HepG2 (cell line): Measurements from ENCODE around the gene CORO7. TPM values are rescaled to one million over a fixed set of nuclear protein-coding genes. Genes with fewer than 3 reads are reported as not detected.

Experiments
- CBX2 ChIP-seq, 2 experiments: fragments of 200-600 bp in 1 of 2; sonication (generic); formaldehyde crosslinking in 1 of 2; IDR thresholded peaks; 2 replicates each; pipeline versions ENCODE4 v1.7.0 to v1.8.1; 2018 to 2022; ENCODE audit warnings: low read depth in 2 of 2, low read length in 1 of 2, mild to moderate bottlenecking in 1 of 2, missing genetic modification reagents in 1 of 2
- EEA1 ChIP-seq: sonication (generic); formaldehyde crosslinking; IDR thresholded peaks from 2 replicates; pipeline ENCODE4 v1.5.1; 2020; ENCODE audit warnings: mild to moderate bottlenecking, missing genetic modification reagents, borderline replicate concordance
- FOXA3 ChIP-seq: IDR thresholded peaks from 2 replicates; pipeline ENCODE4 v1.6.1; 2016; ENCODE audit warnings: missing genetic modification reagents, missing compliant biosample characterization
- HDAC1 ChIP-seq: sonication (generic); formaldehyde crosslinking; IDR thresholded peaks from 2 replicates; pipeline ENCODE4 v1.5.1; 2020; ENCODE audit warnings: mild to moderate bottlenecking, missing genetic modification reagents
- HDAC2 ChIP-seq: sonication (generic); formaldehyde crosslinking; IDR thresholded peaks from 2 replicates; pipeline ENCODE4 v1.4.0; 2020; ENCODE audit warnings: missing genetic modification reagents
- ISX ChIP-seq: sonication (generic); formaldehyde crosslinking; conservative IDR thresholded peaks from 2 replicates; pipeline ENCODE4 v1.5.0; 2020; ENCODE audit warnings: missing genetic modification reagents
- JARID2 ChIP-seq: sonication (generic); formaldehyde crosslinking; IDR thresholded peaks from 2 replicates; pipeline ENCODE4 v1.8.1; 2023; ENCODE audit warnings: missing genetic modification reagents, inconsistent platforms; ENCODE audit not compliant: insufficient replicate concordance
- MAZ ChIP-seq, 2 experiments: sonication (generic) in 1 of 2; formaldehyde crosslinking in 1 of 2; IDR thresholded peaks; 2 replicates each; pipeline versions ENCODE4 v1.5.0 to v1.6.1; 2012 to 2020; ENCODE audit warnings: low read depth in 2 of 2, mild to moderate bottlenecking in 2 of 2, borderline replicate concordance in 1 of 2, improper control_type of control experiment in 1 of 2, low read length in 1 of 2, missing genetic modification reagents in 1 of 2, moderate library complexity in 1 of 2
- MTA3 ChIP-seq: sonication (generic); formaldehyde crosslinking; IDR thresholded peaks from 2 replicates; pipeline ENCODE4 v1.4.0; 2020; ENCODE audit warnings: missing genetic modification reagents
- POGZ ChIP-seq: sonication (generic); formaldehyde crosslinking; IDR thresholded peaks from 2 replicates; pipeline ENCODE4 v1.4.0; 2020; ENCODE audit warnings: mild to moderate bottlenecking, missing genetic modification reagents
- REPIN1 ChIP-seq: sonication (generic); formaldehyde crosslinking; IDR thresholded peaks from 2 replicates; pipeline ENCODE4 v1.8.0; 2022; ENCODE audit warnings: missing genetic modification reagents, low read depth, mild to moderate bottlenecking, borderline replicate concordance
- YEATS2 ChIP-seq: sonication (generic); formaldehyde crosslinking; IDR thresholded peaks from 2 replicates; pipeline ENCODE4 v1.4.0; 2020; ENCODE audit warnings: missing genetic modification reagents, borderline replicate concordance
- ZMYM2 ChIP-seq: sonication (generic); formaldehyde crosslinking; IDR thresholded peaks from 2 replicates; pipeline ENCODE4 v1.8.0; 2022; ENCODE audit warnings: mild to moderate bottlenecking, missing genetic modification reagents
- ZNF510 ChIP-seq: sonication (generic); formaldehyde crosslinking; IDR thresholded peaks from 2 replicates; pipeline ENCODE4 v1.4.0; 2020; ENCODE audit warnings: low read depth, mild to moderate bottlenecking, missing genetic modification reagents
- ZNF644 ChIP-seq: IDR thresholded peaks from 2 replicates; pipeline ENCODE4 v1.6.1; 2016; ENCODE audit warnings: low read depth
- polyA plus RNA-seq, 8 experiments: library from polyadenylated mRNA; depleted of rRNA in 3 of 8; stranded (reverse) in 7 of 8; unstranded in 1 of 8; fragments of >200 nt; fragmentation: Illumina TruSeq in 4 of 8; extraction: Trizol in 4 of 8; gene quantifications; 2 replicates each; pipeline versions ENCODE4 v1.2.1 to v1.2.3, GENCODE V29; 2011 to 2016; ENCODE audit warnings: low read depth in 4 of 8, missing spikeins in 1 of 8, mixed read lengths in 1 of 8; ENCODE audit not compliant: insufficient read depth in 1 of 8
- total RNA-seq, 5 experiments: library from RNA; depleted of rRNA; stranded (reverse); fragments of >200 nt; fragmentation: Illumina TruSeq; extraction: Trizol; gene quantifications; 2 replicates each; pipeline ENCODE4 v1.2.3, GENCODE V29; 2016; ENCODE audit warnings: low read depth in 1 of 5
- TF ChIP-seq, protein P1 (sequence below): sonication (generic); formaldehyde crosslinking; IDR thresholded peaks from 2 replicates; pipeline ENCODE4 v1.5.0; 2020; ENCODE audit warnings: missing genetic modification reagents, mild to moderate bottlenecking, borderline replicate concordance
- TF ChIP-seq, protein P2 (sequence below): sonication (generic); formaldehyde crosslinking; IDR thresholded peaks from 2 replicates; pipeline ENCODE4 v1.4.0; 2020; ENCODE audit warnings: missing genetic modification reagents
- TF ChIP-seq, protein P3 (sequence below): sonication (generic); formaldehyde crosslinking; IDR thresholded peaks from 2 replicates; pipeline ENCODE4 v1.9.0; 2022; ENCODE audit warnings: missing genetic modification reagents, mild to moderate bottlenecking, borderline replicate concordance
- TF ChIP-seq, protein P4 (sequence below): sonication (generic); formaldehyde crosslinking; IDR thresholded peaks from 2 replicates; pipeline ENCODE4 v1.5.0; 2020; ENCODE audit warnings: missing genetic modification reagents
- TF ChIP-seq, protein P5 (sequence below): sonication (generic); formaldehyde crosslinking; IDR thresholded peaks from 2 replicates; pipeline ENCODE4 v1.8.1; 2023; ENCODE audit warnings: mild to moderate bottlenecking, moderate library complexity, missing genetic modification reagents

Gene CORO7
- total and polyA plus RNA-seq, 2 of the 13 experiments (the other 11 are each of a cell fraction or from before 2014, with no cell fraction given), result 9.9 to 14.3 TPM

DNA sequence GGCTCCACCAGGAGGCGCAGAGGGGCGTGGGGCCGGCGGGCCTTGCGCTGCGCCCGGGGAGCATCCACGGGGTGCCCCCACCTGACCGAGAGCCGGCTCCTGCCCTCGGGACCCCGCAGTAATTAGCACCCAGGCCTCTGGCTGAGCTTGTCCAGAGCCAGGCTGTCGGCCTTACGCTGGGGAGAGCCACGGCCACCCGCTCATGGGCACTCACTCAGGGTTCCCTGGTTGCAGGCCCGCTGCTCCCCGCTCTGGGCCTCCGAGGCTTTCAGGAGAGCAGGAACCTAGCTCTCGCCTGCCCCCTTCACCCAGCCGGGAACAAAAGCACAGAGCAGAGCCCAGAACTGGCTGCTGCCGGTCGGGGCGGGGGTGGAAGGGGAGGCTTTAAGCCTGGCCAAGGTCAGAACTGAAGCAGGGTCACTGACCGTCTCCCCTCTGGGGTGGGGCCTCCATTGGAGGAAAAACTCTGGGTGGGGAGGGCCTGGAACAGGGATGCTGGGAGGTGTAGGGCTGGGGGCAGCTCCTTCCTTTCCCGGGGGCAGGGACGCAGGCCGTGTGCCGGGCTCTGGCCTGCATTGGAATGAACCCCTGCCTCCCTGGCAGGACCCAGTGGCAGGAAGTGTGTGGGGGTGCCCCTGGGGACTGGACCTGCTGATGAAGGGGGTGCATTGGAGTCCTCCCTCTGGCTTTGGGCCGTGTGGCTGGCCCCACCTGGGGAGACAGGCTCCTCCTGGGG, 88.2 kb downstream of the CORO7 start (continued):
- TF ChIP-seq EEA1 (CRISPR knock-in tag) (no peak), FOXA3 (peak; percentile 31; the same call in 1 of the 2 replicates), ISX (0 out of 2 replicates have a peak, but pooled peaks have one; percentile 62), HDAC1 (peak; percentile 70), ZNF510 (CRISPR knock-in tag) (no peak), JARID2 (peak; percentile 63), POGZ (peak; percentile 69), ZNF644 (CRISPR knock-in tag) (0 out of 2 replicates have a peak, but pooled peaks have one; percentile 20), MTA3 (CRISPR knock-in tag) (no peak), HDAC2 (CRISPR knock-in tag) (peak; percentile 54), ZMYM2 (peak; percentile 70; the same call in 1 of the 2 replicates), MAZ (IDR thresholded peaks at IDR 0.05; ENCODE audit: borderline replicate concordance, low read depth, low read length) (peak; percentile 68; the same call in 1 of the 2 replicates), MAZ (CRISPR knock-in tag; IDR thresholded peaks at IDR 0.05; ENCODE audit: low read depth) (peak; percentile 95), YEATS2 (CRISPR knock-in tag) (peak; percentile 60; the same call in 1 of the 2 replicates), CBX2 (IDR thresholded peaks at IDR 0.05; ENCODE audit: low read depth, low read length) (no peak), CBX2 (CRISPR knock-in tag; IDR thresholded peaks at IDR 0.05; ENCODE audit: low read depth) (no peak), REPIN1 (CRISPR knock-in tag) (peak; percentile 47; the same call in 1 of the 2 replicates)
- TF ChIP-seq, protein P1, sequence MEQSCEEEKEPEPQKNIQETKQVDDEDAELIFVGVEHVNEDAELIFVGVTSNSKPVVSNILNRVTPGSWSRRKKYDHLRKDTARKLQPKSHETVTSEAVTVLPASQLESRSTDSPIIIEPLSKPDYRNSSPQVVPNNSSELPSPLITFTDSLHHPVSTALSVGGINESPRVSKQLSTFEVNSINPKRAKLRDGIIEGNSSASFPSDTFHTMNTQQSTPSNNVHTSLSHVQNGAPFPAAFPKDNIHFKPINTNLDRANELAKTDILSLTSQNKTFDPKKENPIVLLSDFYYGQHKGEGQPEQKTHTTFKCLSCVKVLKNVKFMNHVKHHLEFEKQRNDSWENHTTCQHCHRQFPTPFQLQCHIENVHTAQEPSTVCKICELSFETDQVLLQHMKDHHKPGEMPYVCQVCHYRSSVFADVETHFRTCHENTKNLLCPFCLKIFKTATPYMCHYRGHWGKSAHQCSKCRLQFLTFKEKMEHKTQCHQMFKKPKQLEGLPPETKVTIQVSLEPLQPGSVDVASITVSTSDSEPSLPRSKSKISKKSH (CRISPR knock-in tag), result no peak; the same call in 1 of the 2 replicates
- TF ChIP-seq, protein P2, sequence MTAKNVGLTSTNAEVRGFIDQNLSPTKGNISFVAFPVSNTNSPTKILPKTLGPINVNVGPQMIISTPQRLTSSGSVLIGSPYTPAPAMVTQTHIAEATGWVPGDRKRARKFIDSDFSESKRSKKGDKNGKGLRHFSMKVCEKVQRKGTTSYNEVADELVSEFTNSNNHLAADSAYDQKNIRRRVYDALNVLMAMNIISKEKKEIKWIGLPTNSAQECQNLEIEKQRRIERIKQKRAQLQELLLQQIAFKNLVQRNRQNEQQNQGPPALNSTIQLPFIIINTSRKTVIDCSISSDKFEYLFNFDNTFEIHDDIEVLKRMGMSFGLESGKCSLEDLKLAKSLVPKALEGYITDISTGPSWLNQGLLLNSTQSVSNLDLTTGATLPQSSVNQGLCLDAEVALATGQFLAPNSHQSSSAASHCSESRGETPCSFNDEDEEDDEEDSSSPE, result 0 out of 2 replicates have a peak, but pooled peaks have one; percentile 42
- TF ChIP-seq, protein P3, sequence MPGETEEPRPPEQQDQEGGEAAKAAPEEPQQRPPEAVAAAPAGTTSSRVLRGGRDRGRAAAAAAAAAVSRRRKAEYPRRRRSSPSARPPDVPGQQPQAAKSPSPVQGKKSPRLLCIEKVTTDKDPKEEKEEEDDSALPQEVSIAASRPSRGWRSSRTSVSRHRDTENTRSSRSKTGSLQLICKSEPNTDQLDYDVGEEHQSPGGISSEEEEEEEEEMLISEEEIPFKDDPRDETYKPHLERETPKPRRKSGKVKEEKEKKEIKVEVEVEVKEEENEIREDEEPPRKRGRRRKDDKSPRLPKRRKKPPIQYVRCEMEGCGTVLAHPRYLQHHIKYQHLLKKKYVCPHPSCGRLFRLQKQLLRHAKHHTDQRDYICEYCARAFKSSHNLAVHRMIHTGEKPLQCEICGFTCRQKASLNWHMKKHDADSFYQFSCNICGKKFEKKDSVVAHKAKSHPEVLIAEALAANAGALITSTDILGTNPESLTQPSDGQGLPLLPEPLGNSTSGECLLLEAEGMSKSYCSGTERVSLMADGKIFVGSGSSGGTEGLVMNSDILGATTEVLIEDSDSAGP, result no peak; the same call in none of the 2 replicates
- TF ChIP-seq, protein P4, sequence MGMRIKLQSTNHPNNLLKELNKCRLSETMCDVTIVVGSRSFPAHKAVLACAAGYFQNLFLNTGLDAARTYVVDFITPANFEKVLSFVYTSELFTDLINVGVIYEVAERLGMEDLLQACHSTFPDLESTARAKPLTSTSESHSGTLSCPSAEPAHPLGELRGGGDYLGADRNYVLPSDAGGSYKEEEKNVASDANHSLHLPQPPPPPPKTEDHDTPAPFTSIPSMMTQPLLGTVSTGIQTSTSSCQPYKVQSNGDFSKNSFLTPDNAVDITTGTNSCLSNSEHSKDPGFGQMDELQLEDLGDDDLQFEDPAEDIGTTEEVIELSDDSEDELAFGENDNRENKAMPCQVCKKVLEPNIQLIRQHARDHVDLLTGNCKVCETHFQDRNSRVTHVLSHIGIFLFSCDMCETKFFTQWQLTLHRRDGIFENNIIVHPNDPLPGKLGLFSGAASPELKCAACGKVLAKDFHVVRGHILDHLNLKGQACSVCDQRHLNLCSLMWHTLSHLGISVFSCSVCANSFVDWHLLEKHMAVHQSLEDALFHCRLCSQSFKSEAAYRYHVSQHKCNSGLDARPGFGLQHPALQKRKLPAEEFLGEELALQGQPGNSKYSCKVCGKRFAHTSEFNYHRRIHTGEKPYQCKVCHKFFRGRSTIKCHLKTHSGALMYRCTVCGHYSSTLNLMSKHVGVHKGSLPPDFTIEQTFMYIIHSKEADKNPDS (CRISPR knock-in tag), result no peak
- TF ChIP-seq, protein P5, sequence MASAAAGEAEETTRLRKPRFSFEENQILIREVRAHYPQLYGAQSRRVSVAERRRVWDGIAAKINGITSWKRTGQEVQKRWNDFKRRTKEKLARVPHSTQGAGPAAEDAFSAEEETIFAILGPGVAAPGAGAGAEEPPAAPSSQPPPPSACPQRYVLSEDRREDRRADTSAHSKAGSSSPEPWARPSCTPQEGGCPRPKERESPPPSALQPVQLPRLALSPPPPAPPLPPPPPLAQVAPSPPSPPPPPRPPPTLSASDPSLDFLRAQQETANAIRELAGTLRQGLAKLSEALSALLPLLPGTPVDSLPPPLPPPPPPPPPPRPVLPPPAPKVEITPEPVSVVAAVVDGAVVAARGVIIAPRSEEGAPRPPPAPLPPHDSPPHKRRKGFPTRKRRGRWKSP, result peak; percentile 58; the same call in 1 of the 2 replicates
